Measurements from ENCODE around the gene RBBP8NL.

RBBP8NL gene

GRCh38 chr20:62401331-62401779, 26.0 kb downstream of the RBBP8NL start:
- Histone ChIP-seq H3K4me1 (no peaks in the 10 kb centered on the region), H3K27me3 (no peaks in the 10 kb centered on the region), H3K4me3 (ENCODE audit: low read depth, low read length) (no peak overlapping the region), H3K36me3 (no peaks in the 10 kb centered on the region), H3K9me3 (no peaks in the 10 kb centered on the region)
- TF ChIP-seq CTCF (IDR thresholded peaks at IDR 0.05; ENCODE audit: low read depth, low read length) = peak; percentile 29
- no peak for DNase-seq

DNA sequence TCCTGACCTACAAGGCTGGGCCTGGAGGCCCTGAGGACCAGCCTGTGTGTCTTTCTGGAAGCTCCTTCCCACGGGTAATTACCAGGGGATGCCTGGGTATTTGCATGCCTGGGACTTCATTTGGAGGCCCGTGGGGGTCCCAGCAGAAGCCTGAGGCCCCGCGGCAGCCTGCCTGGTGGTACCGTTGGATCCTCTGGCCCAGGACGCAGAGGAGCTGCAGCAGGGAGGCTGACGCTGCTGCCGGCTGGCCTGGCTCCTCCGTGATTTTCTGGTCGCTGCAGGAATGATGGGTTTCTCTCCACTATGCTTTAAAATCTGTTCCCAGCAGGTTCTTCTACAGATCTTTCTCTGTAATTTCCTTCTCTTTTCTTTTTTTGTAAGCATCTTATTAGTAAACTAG, 26.8 kb downstream of the RBBP8NL start:
- Histone ChIP-seq H3K36me3 (no peaks in the 10 kb centered on the region), H3K4me3 (ENCODE audit: low read depth, low read length) (no peak overlapping the region), H3K9me3 (no peaks in the 10 kb centered on the region), H3K4me1 (no peaks in the 10 kb centered on the region), H3K27me3 (no peaks in the 10 kb centered on the region)
- no peak for DNase-seq
- TF ChIP-seq CTCF (IDR thresholded peaks at IDR 0.05; ENCODE audit: low read depth, low read length) = no peak

- Histone ChIP-seq H3K27me3 (no peaks in the 10 kb centered on the region), H3K36me3 (no peaks in the 10 kb centered on the region), H3K4me1 (no peaks in the 10 kb centered on the region), H3K9me3 (no peaks in the 10 kb centered on the region), H3K4me3 (ENCODE audit: low read depth, low read length) (no peak overlapping the region)
- peak; percentile 49 for DNase-seq
- TF ChIP-seq CTCF (IDR thresholded peaks at IDR 0.05; ENCODE audit: low read depth, low read length) = no peak
Measured at GRCh38 chr20:62400021-62400420, 27.3 kb downstream of the RBBP8NL start.

DNA sequence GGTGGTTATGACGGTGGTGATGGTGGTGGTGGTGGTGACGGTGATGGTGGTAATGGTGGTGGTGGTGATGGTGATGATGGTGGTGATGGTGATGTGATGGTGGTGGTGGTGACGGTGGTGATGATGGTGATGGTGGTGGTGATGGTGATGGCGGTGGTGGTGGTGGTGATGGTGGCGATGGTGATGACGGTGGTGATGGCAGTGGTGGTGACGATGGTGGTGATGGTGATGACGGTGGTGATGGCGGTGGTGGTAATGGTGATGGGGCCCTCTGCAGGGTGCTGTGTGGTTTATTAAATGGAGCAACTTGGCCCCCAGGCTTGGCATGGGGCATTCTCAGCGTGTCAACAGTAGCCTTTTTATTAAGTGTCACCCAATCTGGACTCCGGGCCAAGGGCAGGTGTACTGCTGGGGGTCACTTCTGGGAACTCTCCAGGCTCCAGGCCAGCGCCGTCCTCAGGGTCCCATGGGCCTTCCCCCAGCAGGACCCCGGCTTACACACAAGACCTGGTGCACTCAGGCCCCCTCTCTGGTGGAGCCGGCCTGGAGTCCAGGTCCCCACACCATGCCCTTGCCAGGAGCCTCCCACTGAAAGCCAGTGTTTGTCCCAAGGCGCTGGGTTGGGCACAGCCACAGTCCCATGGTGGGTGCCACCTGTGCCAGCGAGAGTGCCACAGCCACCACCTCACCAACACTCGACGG, 29.1 kb downstream of the RBBP8NL start:
- DNase-seq = no peak
- Histone ChIP-seq H3K4me1 (no peaks in the 10 kb centered on the region), H3K36me3 (no peaks in the 10 kb centered on the region), H3K9me3 (no peaks in the 10 kb centered on the region), H3K27me3 (no peaks in the 10 kb centered on the region), H3K4me3 (ENCODE audit: low read depth, low read length) (no peak overlapping the region)
- TF ChIP-seq CTCF (IDR thresholded peaks at IDR 0.05; ENCODE audit: low read depth, low read length) = no peak

DNA sequence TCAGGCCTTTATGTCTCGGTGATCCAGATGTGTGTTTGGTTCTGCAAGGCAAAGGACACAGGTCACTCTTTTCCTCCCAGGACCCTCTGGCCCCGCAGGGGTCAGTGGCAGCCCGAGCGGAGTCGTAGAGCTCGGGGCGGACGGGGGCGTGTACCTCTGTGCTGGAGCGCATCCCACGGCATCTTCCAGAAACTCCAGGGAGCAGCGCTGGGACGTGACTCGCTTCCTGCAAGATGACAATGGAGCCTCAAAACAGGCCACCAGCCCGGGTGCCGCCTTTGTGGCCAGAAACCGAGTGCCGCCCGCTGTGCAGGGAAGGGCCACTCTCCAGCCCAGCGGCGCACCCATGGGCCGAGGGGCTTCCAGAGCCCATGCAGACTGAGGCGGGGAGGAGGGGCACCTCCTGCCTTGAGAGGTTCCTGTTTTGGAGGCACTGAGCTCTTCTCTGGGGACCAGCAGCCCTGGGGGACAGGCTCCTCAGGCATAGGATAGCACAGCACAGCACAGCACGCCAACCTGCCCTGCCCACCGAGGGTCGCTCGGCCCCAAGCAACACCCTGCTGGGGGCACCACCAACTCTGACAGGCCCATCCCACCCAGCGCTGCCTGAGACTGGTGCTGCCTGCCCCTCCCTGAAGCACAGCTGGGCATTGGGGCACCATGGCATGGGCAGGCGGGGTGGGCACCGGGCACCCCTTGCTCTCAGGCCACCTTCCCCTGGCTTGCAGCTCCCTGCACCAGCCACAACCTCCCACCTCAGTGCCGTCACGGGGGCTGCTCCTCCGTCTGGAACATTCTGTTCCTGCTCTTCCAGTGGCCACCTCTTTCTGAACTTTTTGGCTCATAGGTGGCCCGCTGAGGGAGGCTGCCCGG, 30.7 kb downstream of the RBBP8NL start:
- no peak for DNase-seq
- TF ChIP-seq CTCF (IDR thresholded peaks at IDR 0.05; ENCODE audit: low read depth, low read length) = no peak
- Histone ChIP-seq H3K36me3 (no peaks in the 10 kb centered on the region), H3K27me3 (no peaks in the 10 kb centered on the region), H3K4me3 (ENCODE audit: low read depth, low read length) (no peak overlapping the region), H3K9me3 (no peaks in the 10 kb centered on the region), H3K4me1 (no peaks in the 10 kb centered on the region)
